Activated B cell treated with CpG ODN at 0.5 μM for 24 hours (primary cell): Measurements from ENCODE around the gene GADL1. TPM values are rescaled to one million over a fixed set of nuclear protein-coding genes. Genes with fewer than 3 reads are reported as not detected.

Experiments
- ATAC-seq: fragments of 200-7000 bp; cut with Tn5 transposase; one replicate; pipeline ENCODE4 v1.10.0; 2021; ENCODE audit warnings: low read depth, mild to moderate bottlenecking, moderate library complexity
- CTCF ChIA-PET: fragments of 350-600 bp; sonication (Branson Sonifier 250); formaldehyde crosslinking; loops from one replicate; lab custom pipeline; 2021; ENCODE audit warnings: antibody characterized with exemption; lab: Charles Lee
- POLR2A ChIA-PET: fragments of 350-600 bp; sonication (Branson Sonifier 250); formaldehyde crosslinking; loops from one replicate; lab custom pipeline; 2021; ENCODE audit warnings: antibody characterized with exemption; lab: Charles Lee
- DNase-seq: peaks from one replicate; pipeline ENCODE4 v3.0.0; 2022
- H3K27ac Mint-ChIP-seq: one replicate; pipeline ENCODE4 v1.8.0; 2020; ENCODE audit warnings: mixed read lengths
- H3K27me3 Mint-ChIP-seq: one replicate; pipeline ENCODE4 v1.8.0; 2021; ENCODE audit warnings: mixed read lengths
- H3K36me3 Mint-ChIP-seq: one replicate; pipeline ENCODE4 v1.8.0; 2021; ENCODE audit warnings: low read depth, mixed read lengths
- H3K4me1 Mint-ChIP-seq: one replicate; pipeline ENCODE4 v1.8.0; 2021; ENCODE audit warnings: mixed read lengths
- H3K4me3 Mint-ChIP-seq: one replicate; pipeline ENCODE4 v1.8.0; 2020; ENCODE audit warnings: mild to moderate bottlenecking, mixed read lengths
- H3K9me3 Mint-ChIP-seq: one replicate; pipeline ENCODE4 v1.8.0; 2020; ENCODE audit warnings: mixed read lengths
- intact Hi-C: fragments of 100-400 bp; cut with micrococcal nuclease; formaldehyde crosslinking; loops from one replicate; pipeline ENCODE4 v1.15.1; 2024
- total RNA-seq: library from RNA; stranded (reverse); gene quantifications from 2 replicates; pipeline ENCODE4 v1.2.3, GENCODE V29; 2022
- TF ChIP-seq, protein P1 (sequence below): fragments of 200-600 bp; IDR thresholded peaks from one replicate; pipeline ENCODE4 v1.8.0; 2022; ENCODE audit warnings: antibody characterized with exemption, mild to moderate bottlenecking

The GADL1 gene
- total RNA-seq, 1 donor from 2014 or later = not detected

DNA sequence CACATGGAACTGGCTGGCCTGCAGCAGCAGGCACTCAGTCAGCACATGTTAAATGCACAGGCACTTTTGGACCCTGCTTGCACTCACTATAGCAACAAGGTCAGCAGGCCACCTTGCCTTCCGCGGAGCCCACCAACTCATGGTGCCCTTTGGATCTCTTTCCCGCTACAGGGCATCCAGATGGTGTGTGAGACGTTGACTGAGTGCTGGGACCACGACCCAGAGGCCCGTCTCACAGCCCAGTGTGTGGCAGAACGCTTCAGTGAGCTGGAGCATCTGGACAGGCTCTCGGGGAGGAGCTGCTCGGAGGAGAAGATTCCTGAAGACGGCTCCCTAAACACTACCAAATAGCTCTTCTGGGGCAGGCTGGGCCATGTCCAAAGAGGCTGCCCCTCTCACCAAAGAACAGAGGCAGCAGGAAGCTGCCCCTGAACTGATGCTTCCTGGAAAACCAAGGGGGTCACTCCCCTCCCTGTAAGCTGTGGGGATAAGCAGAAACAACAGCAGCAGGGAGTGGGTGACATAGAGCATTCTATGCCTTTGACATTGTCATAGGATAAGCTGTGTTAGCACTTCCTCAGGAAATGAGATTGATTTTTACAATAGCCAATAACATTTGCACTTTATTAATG is 203.1 kb downstream of the GADL1 start:
- DNase-seq (no peak), ATAC-seq (no peak)
- Mint-ChIP-seq H3K9me3 (no peaks in the 10 kb centered on the region), H3K36me3 (peaks cover 93% of the 10 kb centered on the region), H3K27ac (peak overlapping the region; percentile 91), H3K27me3 (no peaks in the 10 kb centered on the region), H3K4me1 (peaks cover 70% of the 10 kb centered on the region), H3K4me3 (no peak overlapping the region)
- TF ChIP-seq, protein P1, sequence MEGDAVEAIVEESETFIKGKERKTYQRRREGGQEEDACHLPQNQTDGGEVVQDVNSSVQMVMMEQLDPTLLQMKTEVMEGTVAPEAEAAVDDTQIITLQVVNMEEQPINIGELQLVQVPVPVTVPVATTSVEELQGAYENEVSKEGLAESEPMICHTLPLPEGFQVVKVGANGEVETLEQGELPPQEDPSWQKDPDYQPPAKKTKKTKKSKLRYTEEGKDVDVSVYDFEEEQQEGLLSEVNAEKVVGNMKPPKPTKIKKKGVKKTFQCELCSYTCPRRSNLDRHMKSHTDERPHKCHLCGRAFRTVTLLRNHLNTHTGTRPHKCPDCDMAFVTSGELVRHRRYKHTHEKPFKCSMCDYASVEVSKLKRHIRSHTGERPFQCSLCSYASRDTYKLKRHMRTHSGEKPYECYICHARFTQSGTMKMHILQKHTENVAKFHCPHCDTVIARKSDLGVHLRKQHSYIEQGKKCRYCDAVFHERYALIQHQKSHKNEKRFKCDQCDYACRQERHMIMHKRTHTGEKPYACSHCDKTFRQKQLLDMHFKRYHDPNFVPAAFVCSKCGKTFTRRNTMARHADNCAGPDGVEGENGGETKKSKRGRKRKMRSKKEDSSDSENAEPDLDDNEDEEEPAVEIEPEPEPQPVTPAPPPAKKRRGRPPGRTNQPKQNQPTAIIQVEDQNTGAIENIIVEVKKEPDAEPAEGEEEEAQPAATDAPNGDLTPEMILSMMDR = no peak
- ChIA-PET POLR2A (interaction anchor here (1.3 kb wide), 1 partner anchor 85 kb away, joined by 7 read pairs; the partner anchor contains the start of gene TGFBR2), CTCF (interaction anchor here (0.7 to 3.6 kb wide), 9 partner anchors 62 to 649 kb away, joined by 3 to 44 read pairs (median 5); no protein-coding TSS in a partner anchor)
- intact Hi-C loops = loop anchor here (5.0 to 10.0 kb wide), 3 partner anchors 61 to 677 kb away; no protein-coding TSS in a partner anchor

DNA sequence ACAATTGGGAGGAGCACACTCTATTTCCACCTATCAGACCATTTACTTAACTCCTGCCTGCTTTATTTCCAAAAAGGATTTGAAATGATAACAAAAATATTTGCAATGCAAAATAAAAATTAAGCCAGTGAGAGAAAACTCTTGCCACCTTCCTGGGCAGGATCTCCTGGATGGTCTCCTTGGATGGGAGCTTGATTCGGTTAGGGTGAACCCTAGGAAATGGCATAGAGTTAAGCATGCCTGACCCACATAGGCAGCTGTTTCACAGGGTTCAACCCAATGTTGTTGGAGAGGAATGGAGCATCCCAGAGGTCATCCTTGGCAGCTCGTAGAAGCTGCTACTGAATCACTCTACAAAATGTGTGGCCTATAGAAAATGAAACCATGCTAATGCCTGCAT is 204.3 kb downstream of the GADL1 start:
- Mint-ChIP-seq H3K27ac (peak overlapping the region; percentile 91), H3K36me3 (peaks cover 93% of the 10 kb centered on the region), H3K4me3 (no peak overlapping the region), H3K4me1 (peaks cover 61% of the 10 kb centered on the region), H3K9me3 (no peaks in the 10 kb centered on the region), H3K27me3 (no peaks in the 10 kb centered on the region)
- no peak for DNase-seq
- ATAC-seq = no peak
- POLR2A ChIA-PET = interaction anchor here (1.1 kb wide), 1 partner anchor 84 kb away, joined by 4 read pairs; the partner anchor contains the start of gene TGFBR2
- CTCF ChIA-PET = interaction anchor here (3.0 kb wide), 1 partner anchor 61 kb away, joined by 8 read pairs; no protein-coding TSS in a partner anchor
- TF ChIP-seq, protein P1 = no peak
- intact Hi-C loops = loop anchor here (5.0 to 10.0 kb wide), 3 partner anchors 62 to 675 kb away; no protein-coding TSS in a partner anchor

DNA sequence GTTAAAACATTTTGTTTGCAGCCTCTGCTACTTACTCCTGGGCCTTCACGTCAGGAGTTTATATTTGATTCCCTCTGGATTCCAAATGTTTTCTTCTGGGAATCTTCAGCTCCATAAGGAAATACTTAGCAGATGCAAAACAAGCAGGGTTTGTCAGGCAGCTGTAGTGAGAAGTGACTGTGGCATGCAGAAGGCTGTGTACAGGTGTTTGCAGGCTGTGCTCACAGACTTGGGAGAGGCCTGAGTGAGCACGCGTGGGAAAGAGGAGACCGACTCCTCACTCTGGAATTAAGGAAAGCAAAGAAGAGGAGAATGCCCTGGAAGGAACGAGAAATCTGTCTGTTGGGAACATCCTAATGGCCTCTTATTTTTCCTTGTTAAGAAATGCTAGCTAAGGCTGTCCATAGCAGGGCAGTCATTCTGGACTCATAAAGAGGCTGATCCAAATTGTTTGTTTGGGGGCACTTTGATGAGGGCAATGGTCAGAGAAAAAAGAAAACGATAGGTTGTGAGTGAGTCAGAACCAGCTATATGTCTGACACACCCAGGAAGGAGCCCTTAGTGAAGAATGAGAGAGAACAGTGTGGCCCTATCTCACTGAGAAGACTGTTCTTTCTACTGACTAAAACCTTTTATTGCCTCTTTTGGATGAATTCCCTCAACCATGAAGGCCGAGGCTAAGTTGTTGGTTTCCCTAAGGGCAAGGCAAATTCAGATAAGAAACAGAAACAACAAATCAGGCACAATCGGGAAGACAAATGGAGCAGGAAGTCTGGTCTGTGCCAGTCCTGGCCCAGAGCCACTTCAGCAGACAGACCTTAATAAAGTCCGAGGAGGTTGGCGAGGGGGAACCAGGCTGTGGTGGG is 205.5 kb downstream of the GADL1 start:
- POLR2A ChIA-PET = interaction anchor here (0.9 to 1.4 kb wide), 4 partner anchors 33 to 83 kb away, joined by 3 to 4 read pairs (median 3); partner anchors contain the start of gene TGFBR2

GRCh38 chr3:30687930-30688570 is 206.4 kb downstream of the GADL1 start:
- no peak for ATAC-seq
- Mint-ChIP-seq H3K9me3 (no peaks in the 10 kb centered on the region), H3K36me3 (peaks cover 93% of the 10 kb centered on the region), H3K27ac (peak overlapping the region; percentile 80), H3K4me3 (no peak overlapping the region), H3K4me1 (peaks cover 66% of the 10 kb centered on the region), H3K27me3 (no peaks in the 10 kb centered on the region)
- DNase-seq = no peak
- intact Hi-C loops = no loop called here
- TF ChIP-seq, protein P1 = no peak
- ChIA-PET POLR2A (interaction anchor here (0.9 to 1.4 kb wide), 3 partner anchors 50 to 82 kb away, joined by 3 to 4 read pairs (median 3); partner anchors contain the start of gene TGFBR2), CTCF (interaction anchor here (1.3 to 3.0 kb wide), 2 partner anchors 59 to 83 kb away, joined by 3 to 8 read pairs; no protein-coding TSS in a partner anchor)

More for the DNA sequence above, 205.5 kb downstream of the GADL1 start:
- ATAC-seq (no peak), DNase-seq (no peak)
- intact Hi-C loops = no loop called here
- Mint-ChIP-seq H3K36me3 (peaks cover 93% of the 10 kb centered on the region), H3K9me3 (no peaks in the 10 kb centered on the region), H3K4me1 (peaks cover 66% of the 10 kb centered on the region), H3K27me3 (no peaks in the 10 kb centered on the region), H3K27ac (peak overlapping the region; percentile 91), H3K4me3 (no peak overlapping the region)
- TF ChIP-seq, protein P1 = no peak
- CTCF ChIA-PET = interaction anchor here (1.3 to 3.0 kb wide), 2 partner anchors 60 to 84 kb away, joined by 3 to 8 read pairs; no protein-coding TSS in a partner anchor
